Transverse colon (tissue), 3 donors: ENCODE data around the gene DMRTB1.

Experiments
- CTCF ChIP-seq, 5 experiments: fragments of 200-600 bp in 3 of 5; fragments of 450-650 bp in 2 of 5; sonication (generic) in 3 of 5; IDR thresholded peaks; 1 replicate in 2 of 5; 2 replicates in 3 of 5; pipeline ENCODE4 v1.5.1; 2016 to 2017; ENCODE audit warnings: antibody characterized with exemption in 5 of 5, inconsistent platforms in 3 of 5, mild to moderate bottlenecking in 2 of 5, moderate library complexity in 1 of 5
- POLR2A ChIP-seq: fragments of 450-650 bp; IDR thresholded peaks from one replicate; pipeline ENCODE4 v1.6.1; 2016; ENCODE audit warnings: antibody characterized with exemption, mild to moderate bottlenecking, moderate library complexity

- TF ChIP-seq CTCF (IDR thresholded peaks at IDR 0.05), result no peak
- no peak for TF ChIP-seq POLR2A
These were observed 25.7 kb downstream of the DMRTB1 start for GRCh38 chr1:53484705-53485477.
